Cardiac muscle cell (in vitro differentiated cells and primary cell): ENCODE measurements around the gene ALDH1A3. TPM values are rescaled to one million over a fixed set of nuclear protein-coding genes. Genes with fewer than 3 reads are reported as not detected.
A peak's percentile ranks its signal among the peaks of the same experiment; 100 is the strongest.

Experiments used
- DNase-seq, 2 donors: peaks; one replicate each; pipeline versions ENCODE4 v3.0.0 to v3.0.0-alpha.2; 2010 to 2017; ENCODE audit warnings: low read depth in 1 of 2, low spot score in 1 of 2
- H3K27ac ChIP-seq: fragments of 200-600 bp; sonication (generic); 2 replicates; pipeline ENCODE4 v1.5.1; 2016
- H3K27me3 ChIP-seq: fragments of 200-600 bp; sonication (generic); 2 replicates; pipeline ENCODE4 v1.6.0; 2016; ENCODE audit warnings: control low read depth
- H3K36me3 ChIP-seq: fragments of 200-600 bp; sonication (generic); 2 replicates; pipeline ENCODE4 v1.5.1; 2016; ENCODE audit warnings: control low read depth
- H3K4me1 ChIP-seq: fragments of 200-600 bp; sonication (generic); 2 replicates; pipeline ENCODE4 v1.8.1; 2017; ENCODE audit warnings: low read depth, mild to moderate bottlenecking, mixed run types
- H3K4me3 ChIP-seq: fragments of 200-600 bp; sonication (generic); 2 replicates; pipeline ENCODE4 v1.5.1; 2016; ENCODE audit warnings: mild to moderate bottlenecking
- H3K9me3 ChIP-seq: fragments of 200-600 bp; sonication (generic); 2 replicates; pipeline ENCODE4 v1.5.1; 2017; ENCODE audit warnings: low read depth, mild to moderate bottlenecking, control low read depth
- CTCF ChIP-seq: IDR thresholded peaks from 2 replicates; pipeline ENCODE4 v1.5.1; 2012; ENCODE audit warnings: low read depth, mild to moderate bottlenecking, low read length
- polyA plus RNA-seq: library from polyadenylated mRNA; unstranded; fragments of >200 nt; fragmentation: Nextera tagmentation; extraction: Ambion mirVana; gene quantifications from 2 replicates; pipeline ENCODE4 v1.2.1, GENCODE V29; 2016
- total RNA-seq: library from RNA; depleted of rRNA; stranded (reverse); fragments of >200 nt; gene quantifications from 2 replicates; pipeline ENCODE4 v1.2.3, GENCODE V29; 2016

ALDH1A3 gene
- total and polyA plus RNA-seq, 2 experiments from 2014 or later: 0.28 TPM; not detected in 1

- Histone ChIP-seq H3K27ac (no peak overlapping the region), H3K4me3 (no peak overlapping the region), H3K36me3 (no peaks in the 10 kb centered on the region), H3K4me1 (peaks cover 3% of the 10 kb centered on the region), H3K9me3 (no peaks in the 10 kb centered on the region), H3K27me3 (peaks cover 69% of the 10 kb centered on the region)
- TF ChIP-seq CTCF: peak; percentile 98
- DNase-seq: peak; percentile 76 to 80
These were observed 38.5 kb downstream of the ALDH1A3 start for GRCh38 chr15:100918034-100918689.

DNA sequence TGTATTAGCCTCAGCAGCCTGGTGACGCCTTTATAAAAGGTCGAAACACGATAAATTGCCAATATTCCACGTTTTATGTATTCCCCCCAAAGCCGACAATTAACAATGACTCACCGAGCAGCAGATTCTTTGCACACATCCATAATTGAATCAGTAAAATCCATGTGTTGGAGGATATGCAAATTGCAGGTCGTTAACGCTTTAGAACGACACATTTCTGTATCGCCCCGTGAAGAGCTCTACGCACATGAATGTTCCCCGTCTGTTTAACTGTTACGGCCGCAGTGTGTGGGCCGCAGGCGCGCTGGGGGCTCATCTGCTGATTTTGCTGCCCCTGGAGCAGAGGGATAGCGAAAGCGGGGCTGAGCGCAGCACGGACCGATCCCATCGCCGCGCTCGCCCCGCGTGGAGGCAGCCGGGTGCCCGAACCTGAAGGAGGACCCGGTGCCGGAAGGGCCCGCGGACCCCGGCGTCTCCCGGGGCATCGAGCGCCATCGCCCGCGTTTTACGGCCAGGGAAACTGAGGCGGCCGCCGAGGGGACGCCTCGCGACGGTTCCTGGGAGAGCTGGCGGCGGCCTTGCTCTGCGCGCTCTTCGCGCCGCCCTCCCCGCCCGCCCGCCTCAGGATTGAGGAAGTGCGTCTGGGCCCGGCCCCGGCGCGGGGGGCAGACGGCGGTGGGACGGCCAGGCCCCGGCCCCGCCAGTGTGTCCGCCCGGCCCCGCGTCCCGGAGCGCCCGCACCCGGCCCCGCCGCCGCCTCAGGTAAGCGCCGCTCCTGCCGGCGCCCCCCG, 39.3 kb downstream of the ALDH1A3 start, which contains the start of gene LRRK1:
Gene LRRK1, plus strand, starts transcription at position 668 of the 791 bp plus-strand sequence. CDS start 5,276 bp downstream, outside the sequence.
- H3K36me3 ChIP-seq: no peaks in the 10 kb centered on the region
- peak within 1 kb of the TSS; percentile 32 for H3K4me3 ChIP-seq
- no peak within 1 kb of the TSS for H3K27ac ChIP-seq
- peaks cover 76% of the 10 kb centered on the region for H3K27me3 ChIP-seq
- DNase-seq: peak; percentile 44 to 59
- TF ChIP-seq CTCF: no peak
- H3K4me1 ChIP-seq: peaks cover 3% of the 10 kb centered on the region
- no peaks in the 10 kb centered on the region for H3K9me3 ChIP-seq

DNA sequence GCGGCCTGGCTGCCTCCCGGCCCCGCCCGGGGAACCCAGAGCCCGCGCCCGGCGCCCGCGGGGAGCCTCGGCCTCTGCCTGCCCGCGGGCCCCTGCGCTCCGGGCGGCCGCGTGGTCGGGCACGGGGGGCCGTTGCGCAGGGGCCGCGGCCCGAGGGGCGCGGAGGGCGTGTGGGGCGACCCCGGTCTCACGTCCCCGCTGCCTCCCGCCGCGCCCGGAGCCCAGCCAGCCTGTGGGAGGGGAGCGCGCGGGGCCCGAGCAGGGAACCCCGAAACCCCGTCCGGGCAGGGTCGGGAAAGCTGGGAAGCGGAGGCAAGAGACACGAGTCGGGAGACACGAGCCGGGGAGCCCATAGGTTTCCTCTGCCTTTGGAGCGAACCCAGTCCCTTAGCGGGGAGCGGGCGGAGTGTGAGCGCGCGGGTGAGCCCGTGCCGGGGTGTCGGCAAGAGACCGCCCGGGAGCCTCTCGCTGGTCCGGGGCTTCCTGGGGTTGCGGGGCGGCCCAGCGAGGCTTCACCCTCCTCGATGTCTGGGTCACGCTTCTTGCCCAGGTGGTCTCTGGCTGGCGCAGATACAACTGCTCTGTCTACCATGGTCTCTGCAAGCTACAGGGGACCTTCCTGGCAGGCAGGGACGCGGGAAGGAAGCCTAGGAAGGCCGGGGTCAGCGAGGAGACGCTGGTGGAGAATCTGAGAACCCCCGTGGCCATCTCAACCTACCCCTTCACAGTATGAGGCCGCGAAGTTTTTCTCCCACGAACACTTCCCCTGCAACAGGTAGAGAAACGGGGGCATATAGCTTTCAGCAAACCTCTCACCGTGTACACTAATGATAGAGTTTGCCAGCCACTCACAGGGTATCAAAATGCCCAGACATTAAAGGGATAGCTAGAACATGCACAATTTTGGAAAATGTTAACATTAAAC, 40.1 kb downstream of the ALDH1A3 start:
- no peaks in the 10 kb centered on the region for H3K9me3 ChIP-seq
- H3K4me3 ChIP-seq: peak overlapping the region; percentile 11
- no peaks in the 10 kb centered on the region for H3K36me3 ChIP-seq
- peak; percentile 23 to 40 for DNase-seq
- H3K4me1 ChIP-seq: peaks cover 3% of the 10 kb centered on the region
- no peak for TF ChIP-seq CTCF
- peaks cover 85% of the 10 kb centered on the region for H3K27me3 ChIP-seq
- no peak overlapping the region for H3K27ac ChIP-seq

DNA sequence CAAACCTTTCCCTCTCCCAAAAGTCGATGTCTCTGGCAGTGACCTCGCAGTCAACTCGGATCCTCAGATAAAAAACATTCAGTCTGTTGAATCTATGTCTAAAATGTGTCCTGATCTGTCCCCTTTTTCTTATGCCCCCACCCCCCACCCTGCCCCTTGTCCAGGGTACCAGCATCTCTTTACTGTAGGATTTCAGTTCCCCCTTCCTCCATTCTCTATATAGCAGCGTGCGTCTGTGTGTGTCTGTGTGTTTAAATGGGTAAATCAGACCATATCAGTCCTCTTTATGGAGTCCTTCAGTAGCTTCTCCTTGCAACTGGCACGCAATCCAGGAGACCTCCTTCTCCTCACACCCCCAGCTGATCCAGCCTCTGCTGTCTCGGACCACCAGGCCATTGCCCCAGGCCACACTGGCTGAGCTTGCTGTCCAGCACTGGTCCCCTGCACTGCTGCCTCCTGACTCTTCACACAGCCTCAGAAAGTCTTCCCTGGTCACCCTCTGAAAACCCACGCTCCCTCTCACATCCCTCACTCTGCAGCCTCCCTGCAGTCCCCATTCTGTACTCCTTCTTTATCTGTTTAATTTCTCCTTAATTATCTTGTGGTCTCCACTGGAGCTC, 41.0 kb downstream of the ALDH1A3 start:
- Histone ChIP-seq H3K4me3 (no peak overlapping the region), H3K27ac (no peak overlapping the region), H3K36me3 (no peaks in the 10 kb centered on the region), H3K27me3 (peaks cover 87% of the 10 kb centered on the region), H3K9me3 (no peaks in the 10 kb centered on the region), H3K4me1 (peaks cover 3% of the 10 kb centered on the region)
- DNase-seq: peak in 1 of 2 donors; percentile 23
- TF ChIP-seq CTCF: no peak
